IMR-90 (cell line): ENCODE measurements around the gene PRKN. TPM values are rescaled to one million over a fixed set of nuclear protein-coding genes. Genes with fewer than 3 reads are reported as not detected.

Experiments used
- ATAC-seq: fragments of 200-7000 bp; cut with Tn5 transposase; 2 replicates; pipeline ENCODE4 v1.9.1; 2020; ENCODE audit warnings: low read depth, mild to moderate bottlenecking, moderate library complexity
- BruUV-seq: library from RNA; stranded (reverse); fragments of 400-500 nt; replicated peaks from 2 replicates; lab custom pipeline; 2021; lab: Mats Ljungman, UMichigan
- CTCF ChIA-PET: fragments of 300-600 bp; formaldehyde crosslinking; extraction: SDS; loops from one replicate; lab custom pipeline; 2021; ENCODE audit warnings: antibody characterized with exemption; lab: Yijun Ruan, JAX
- POLR2A ChIA-PET: fragments of 300-600 bp; sonication (Branson Sonifier 250); formaldehyde crosslinking; loops from one replicate; lab custom pipeline; 2022; ENCODE audit warnings: antibody characterized with exemption; ENCODE audit not compliant: unreplicated experiment; lab: Charles Lee
- DNase-seq: peaks from one replicate; pipeline ENCODE4 v3.0.0; 2013
- H2AFZ ChIP-seq: replicated peaks from 2 replicates; pipeline ENCODE3; 2013; ENCODE audit warnings: low read length, mild to moderate bottlenecking; ENCODE audit not compliant: poor library complexity
- H2AK5ac ChIP-seq: 2 replicates; pipeline ENCODE4 v1.6.1; 2013; ENCODE audit warnings: low read depth, low read length, inconsistent platforms
- H2AK9ac ChIP-seq: replicated peaks from 2 replicates; pipeline ENCODE3; 2013; ENCODE audit warnings: mild to moderate bottlenecking, low read depth, low read length, moderate library complexity; ENCODE audit not compliant: poor library complexity
- H2BK120ac ChIP-seq: 2 replicates; pipeline ENCODE4 v1.6.1; 2013; ENCODE audit warnings: low read depth, low read length, inconsistent platforms
- H2BK15ac ChIP-seq: 3 replicates; pipeline ENCODE4 v1.6.1; 2013; ENCODE audit warnings: low read depth, low read length, inconsistent platforms
- H2BK20ac ChIP-seq: 2 replicates; pipeline ENCODE4 v1.6.1; 2013; ENCODE audit warnings: low read depth, mild to moderate bottlenecking, inconsistent platforms, low read length, moderate library complexity
- H2BK5ac ChIP-seq: 2 replicates; pipeline ENCODE4 v1.6.1; 2013; ENCODE audit warnings: mild to moderate bottlenecking, low read depth, low read length, inconsistent platforms; ENCODE audit not compliant: poor library complexity, severe bottlenecking
- H3K14ac ChIP-seq: replicated peaks from 2 replicates; pipeline ENCODE4 v1.6.1; 2013; ENCODE audit warnings: low read depth, low read length, inconsistent platforms
- H3K18ac ChIP-seq: 2 replicates; pipeline ENCODE4 v1.6.1; 2013; ENCODE audit warnings: low read depth, low read length, control low read depth
- H3K23ac ChIP-seq: 2 replicates; pipeline ENCODE4 v1.6.1; 2013; ENCODE audit warnings: low read depth, low read length, inconsistent platforms
- H3K27ac ChIP-seq: 2 replicates; pipeline ENCODE4 v1.5.1; 2013; ENCODE audit warnings: mild to moderate bottlenecking, control low read depth, low read length; ENCODE audit not compliant: insufficient read depth
- H3K27me3 ChIP-seq: 2 replicates; pipeline ENCODE4 v1.6.1; 2013; ENCODE audit warnings: low read length; ENCODE audit not compliant: control insufficient read depth, insufficient read depth
- H3K36me3 ChIP-seq: 2 replicates; pipeline ENCODE4 v1.6.1; 2013; ENCODE audit warnings: low read length, mixed read lengths; ENCODE audit not compliant: control insufficient read depth, insufficient read depth
- H3K4ac ChIP-seq: 2 replicates; pipeline ENCODE4 v1.6.1; 2013; ENCODE audit warnings: low read depth, low read length, inconsistent platforms
- H3K4me1 ChIP-seq: 2 replicates; pipeline ENCODE4 v1.6.1; 2013; ENCODE audit warnings: low read length, mixed read lengths; ENCODE audit not compliant: control insufficient read depth, insufficient read depth
- H3K4me2 ChIP-seq: 2 replicates; pipeline ENCODE4 v1.6.1; 2013; ENCODE audit warnings: low read depth, mild to moderate bottlenecking, control low read depth, low read length, moderate library complexity
- H3K4me3 ChIP-seq: 2 replicates; pipeline ENCODE4 v1.5.1; 2013; ENCODE audit warnings: low read depth, mild to moderate bottlenecking, control low read depth, low read length, moderate library complexity; ENCODE audit not compliant: insufficient read depth
- H3K56ac ChIP-seq: 2 replicates; pipeline ENCODE4 v1.6.1; 2013; ENCODE audit warnings: low read length, inconsistent platforms; ENCODE audit not compliant: insufficient read depth; ENCODE audit errors: extremely low read depth
- H3K79me1 ChIP-seq, 2 experiments: 2 replicates each; pipeline ENCODE4 v1.6.1; 2013; ENCODE audit warnings: low read length in 2 of 2, inconsistent platforms in 1 of 2, low read depth in 1 of 2
- H3K9ac ChIP-seq: 2 replicates; pipeline ENCODE4 v1.6.1; 2013; ENCODE audit warnings: low read depth, low read length, control low read depth
- H3K9me1 ChIP-seq: 2 replicates; pipeline ENCODE4 v1.6.1; 2013; ENCODE audit warnings: low read length, inconsistent platforms; ENCODE audit not compliant: insufficient read depth
- H3K9me3 ChIP-seq: 2 replicates; pipeline ENCODE4 v1.6.1; 2013; ENCODE audit warnings: low read length; ENCODE audit not compliant: control insufficient read depth, insufficient read depth
- H4K20me1 ChIP-seq: 2 replicates; pipeline ENCODE4 v1.6.1; 2013; ENCODE audit warnings: low read length, inconsistent platforms; ENCODE audit not compliant: insufficient read depth
- H4K5ac ChIP-seq: 2 replicates; pipeline ENCODE4 v1.6.1; 2013; ENCODE audit warnings: mild to moderate bottlenecking, low read depth, low read length, control low read depth
- H4K8ac ChIP-seq, 2 experiments: 2 replicates each; pipeline ENCODE4 v1.6.1; 2013; ENCODE audit warnings: low read depth in 2 of 2, low read length in 2 of 2, control low read depth in 1 of 2, inconsistent platforms in 1 of 2
- H4K91ac ChIP-seq: 2 replicates; pipeline ENCODE4 v1.6.1; 2013; ENCODE audit warnings: low read depth, low read length, inconsistent platforms; ENCODE audit not compliant: insufficient read depth
- BHLHE40 ChIP-seq: fragments of 150-350 bp; IDR thresholded peaks from 2 replicates; pipeline ENCODE4 v1.6.1; 2016; ENCODE audit warnings: mild to moderate bottlenecking, low read depth, low read length
- CEBPB ChIP-seq: IDR thresholded peaks from 2 replicates; pipeline ENCODE4 v1.6.1; 2012; ENCODE audit warnings: low read depth, low read length, improper control_type of control experiment
- CHD1 ChIP-seq: IDR thresholded peaks from 2 replicates; pipeline ENCODE4 v1.6.1; 2012; ENCODE audit warnings: low read depth, low read length, improper control_type of control experiment
- FOS ChIP-seq: fragments of 150-350 bp; IDR thresholded peaks from 2 replicates; pipeline ENCODE4 v1.6.1; 2016; ENCODE audit warnings: low read depth, low read length
- MAFK ChIP-seq: IDR thresholded peaks from 2 replicates; pipeline ENCODE4 v1.6.1; 2012; ENCODE audit warnings: low read depth, low read length, improper control_type of control experiment
- MAZ ChIP-seq: IDR thresholded peaks from 2 replicates; pipeline ENCODE4 v1.6.1; 2012; ENCODE audit warnings: low read depth, mild to moderate bottlenecking, low read length, improper control_type of control experiment, moderate library complexity, borderline replicate concordance
- MXI1 ChIP-seq: IDR thresholded peaks from 2 replicates; pipeline ENCODE4 v1.6.1; 2012; ENCODE audit warnings: low read depth, mild to moderate bottlenecking, low read length, moderate library complexity, borderline replicate concordance
- NFE2L2 ChIP-seq: fragments of 150-350 bp; IDR thresholded peaks from 2 replicates; pipeline ENCODE4 v1.6.1; 2016; ENCODE audit warnings: low read depth, mild to moderate bottlenecking, low read length
- POLR2A ChIP-seq: IDR thresholded peaks from 2 replicates; pipeline ENCODE4 v1.6.1; 2012; ENCODE audit warnings: mild to moderate bottlenecking, low read depth, low read length
- RAD21 ChIP-seq: IDR thresholded peaks from 2 replicates; pipeline ENCODE4 v1.6.1; 2012; ENCODE audit warnings: low read length, improper control_type of control experiment
- RCOR1 ChIP-seq: IDR thresholded peaks from 2 replicates; pipeline ENCODE4 v1.6.1; 2012; ENCODE audit warnings: mild to moderate bottlenecking, low read length, improper control_type of control experiment; ENCODE audit not compliant: insufficient replicate concordance
- RFX5 ChIP-seq: IDR thresholded peaks from 2 replicates; pipeline ENCODE4 v1.8.0; 2012; ENCODE audit warnings: low read depth, mild to moderate bottlenecking, low read length, moderate library complexity
- SMC3 ChIP-seq: fragments of 150-350 bp; IDR thresholded peaks from 2 replicates; pipeline ENCODE4 v1.6.1; 2016; ENCODE audit warnings: low read depth, mild to moderate bottlenecking, antibody characterized with exemption, low read length, moderate library complexity
- WGBS, 2 experiments: methylation state at CpG; one replicate each; pipeline versions ENCODE4 v1.1.5 to v1.1.7; 2013; ENCODE audit warnings: missing lambda C conversion rate in 2 of 2; ENCODE audit not compliant: insufficient read length in 1 of 2; ENCODE audit errors: extremely low coverage in 2 of 2; 5-methylcytosine and 5-hydroxymethylcytosine counted together
- dilution Hi-C: fragments of 300-500 bp; cut with HindIII; formaldehyde crosslinking; loops from one replicate; pipeline ENCODE4 v1.14.3; 2018; ENCODE audit warnings: low sequenced_read_pairs; ENCODE audit not compliant: unreplicated experiment
- in situ Hi-C: fragments of 300-500 bp; cut with MboI; formaldehyde crosslinking; loops from 3 replicates; pipeline ENCODE4 v1.14.3; 2019; ENCODE audit warnings: low sequenced_read_pairs, inconsistent platforms, mixed read lengths
- intact Hi-C: fragments of 100-400 bp; cut with micrococcal nuclease; formaldehyde crosslinking; loops from 2 replicates; pipeline ENCODE4 v1.10.0; 2022
- polyA plus RNA-seq, 3 experiments: library from polyadenylated mRNA; depleted of rRNA; stranded (reverse); fragments of >200 nt; gene quantifications; 2 replicates each; pipeline ENCODE4 v1.2.3, GENCODE V29; 2012; ENCODE audit warnings: low replicate concordance in 1 of 3
- total RNA-seq: library from RNA; depleted of rRNA; stranded (reverse); fragments of >200 nt; gene quantifications from 2 replicates; pipeline ENCODE4 v1.2.3, GENCODE V29; 2012
- TF ChIP-seq, protein P1 (sequence below): fragments of 150-350 bp; IDR thresholded peaks from 2 replicates; pipeline ENCODE4 v1.6.1; 2017; ENCODE audit warnings: mild to moderate bottlenecking, antibody characterized with exemption, low read length, low read depth
- TF ChIP-seq, protein P2 (sequence below): fragments of 150-350 bp; IDR thresholded peaks from 2 replicates; pipeline ENCODE4 v1.6.1; 2016; ENCODE audit warnings: low read depth, mild to moderate bottlenecking, low read length, moderate library complexity, borderline replicate concordance
- TF ChIP-seq, protein P3 (sequence below): conservative IDR thresholded peaks from 2 replicates; pipeline ENCODE4 v1.5.1; 2012; ENCODE audit warnings: mild to moderate bottlenecking, low read depth, low read length, improper control_type of control experiment

Gene PRKN
- total and polyA plus RNA-seq, 2 of the 4 experiments (the other 2 are of a cell fraction), result 0.15 to 0.18 TPM

DNA sequence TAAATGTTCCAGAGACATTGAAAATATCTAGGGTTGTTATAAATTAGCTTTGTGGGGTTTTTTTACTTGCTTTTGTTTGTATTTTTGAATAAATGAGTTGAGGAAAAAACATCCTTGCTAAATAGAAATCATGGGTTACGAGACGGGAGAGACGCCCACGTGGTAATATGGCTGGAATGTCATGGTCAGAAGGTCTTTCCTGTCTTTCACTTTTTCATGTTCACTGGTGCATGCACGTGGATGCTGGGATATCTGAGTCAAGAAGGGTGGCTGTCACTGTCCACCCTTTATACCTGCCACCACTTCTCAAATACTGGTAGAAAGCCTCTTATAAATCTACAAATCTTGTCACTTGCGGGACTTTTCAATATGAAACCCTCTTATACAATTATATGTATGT, 1195.0 kb downstream of the PRKN start:
- H3K36me3 ChIP-seq, result no peaks in the 10 kb centered on the region
- no peak overlapping the region for H2AK5ac ChIP-seq
- H3K56ac ChIP-seq, result no peak overlapping the region
- no peak overlapping the region for H2AK9ac ChIP-seq
- DNase-seq (no peak), ATAC-seq (no peak)
- no peak overlapping the region for H4K5ac ChIP-seq
- no peak overlapping the region for H3K18ac ChIP-seq
- H3K9ac ChIP-seq, result no peak overlapping the region
- H3K27ac ChIP-seq, result no peak overlapping the region
- H4K8ac ChIP-seq, result no peak overlapping the region
- no peak overlapping the region for H3K4me2 ChIP-seq
- WGBS, 2 experiments, result no CpG with 5 or more reads among the region's 6 CpGs
- no peak for TF ChIP-seq CHD1
- TF ChIP-seq MAFK, result no peak
- no peak for TF ChIP-seq FOS
- TF ChIP-seq RAD21, result no peak
- TF ChIP-seq, protein P1, sequence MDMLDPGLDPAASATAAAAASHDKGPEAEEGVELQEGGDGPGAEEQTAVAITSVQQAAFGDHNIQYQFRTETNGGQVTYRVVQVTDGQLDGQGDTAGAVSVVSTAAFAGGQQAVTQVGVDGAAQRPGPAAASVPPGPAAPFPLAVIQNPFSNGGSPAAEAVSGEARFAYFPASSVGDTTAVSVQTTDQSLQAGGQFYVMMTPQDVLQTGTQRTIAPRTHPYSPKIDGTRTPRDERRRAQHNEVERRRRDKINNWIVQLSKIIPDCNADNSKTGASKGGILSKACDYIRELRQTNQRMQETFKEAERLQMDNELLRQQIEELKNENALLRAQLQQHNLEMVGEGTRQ, result no peak
- TF ChIP-seq CEBPB, result no peak
- TF ChIP-seq, protein P2, sequence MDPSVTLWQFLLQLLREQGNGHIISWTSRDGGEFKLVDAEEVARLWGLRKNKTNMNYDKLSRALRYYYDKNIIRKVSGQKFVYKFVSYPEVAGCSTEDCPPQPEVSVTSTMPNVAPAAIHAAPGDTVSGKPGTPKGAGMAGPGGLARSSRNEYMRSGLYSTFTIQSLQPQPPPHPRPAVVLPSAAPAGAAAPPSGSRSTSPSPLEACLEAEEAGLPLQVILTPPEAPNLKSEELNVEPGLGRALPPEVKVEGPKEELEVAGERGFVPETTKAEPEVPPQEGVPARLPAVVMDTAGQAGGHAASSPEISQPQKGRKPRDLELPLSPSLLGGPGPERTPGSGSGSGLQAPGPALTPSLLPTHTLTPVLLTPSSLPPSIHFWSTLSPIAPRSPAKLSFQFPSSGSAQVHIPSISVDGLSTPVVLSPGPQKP, result no peak
- no peak for TF ChIP-seq RFX5
- TF ChIP-seq MXI1, result no peak
- no peak for TF ChIP-seq NFE2L2
- TF ChIP-seq SMC3, result no peak
- no peak for TF ChIP-seq BHLHE40
- no peak for TF ChIP-seq MAZ
- TF ChIP-seq, protein P3, sequence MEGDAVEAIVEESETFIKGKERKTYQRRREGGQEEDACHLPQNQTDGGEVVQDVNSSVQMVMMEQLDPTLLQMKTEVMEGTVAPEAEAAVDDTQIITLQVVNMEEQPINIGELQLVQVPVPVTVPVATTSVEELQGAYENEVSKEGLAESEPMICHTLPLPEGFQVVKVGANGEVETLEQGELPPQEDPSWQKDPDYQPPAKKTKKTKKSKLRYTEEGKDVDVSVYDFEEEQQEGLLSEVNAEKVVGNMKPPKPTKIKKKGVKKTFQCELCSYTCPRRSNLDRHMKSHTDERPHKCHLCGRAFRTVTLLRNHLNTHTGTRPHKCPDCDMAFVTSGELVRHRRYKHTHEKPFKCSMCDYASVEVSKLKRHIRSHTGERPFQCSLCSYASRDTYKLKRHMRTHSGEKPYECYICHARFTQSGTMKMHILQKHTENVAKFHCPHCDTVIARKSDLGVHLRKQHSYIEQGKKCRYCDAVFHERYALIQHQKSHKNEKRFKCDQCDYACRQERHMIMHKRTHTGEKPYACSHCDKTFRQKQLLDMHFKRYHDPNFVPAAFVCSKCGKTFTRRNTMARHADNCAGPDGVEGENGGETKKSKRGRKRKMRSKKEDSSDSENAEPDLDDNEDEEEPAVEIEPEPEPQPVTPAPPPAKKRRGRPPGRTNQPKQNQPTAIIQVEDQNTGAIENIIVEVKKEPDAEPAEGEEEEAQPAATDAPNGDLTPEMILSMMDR, result no peak
- no peak for TF ChIP-seq POLR2A
- no peak for TF ChIP-seq RCOR1
- H3K23ac ChIP-seq, result no peak overlapping the region
- ChIA-PET POLR2A (no interaction called here), CTCF (no interaction called here)
- H3K14ac ChIP-seq, result no peak overlapping the region
- H4K91ac ChIP-seq, result no peak overlapping the region
- H3K9me3 ChIP-seq, result peaks cover 19% of the 10 kb centered on the region
- no peak overlapping the region for H2BK120ac ChIP-seq
- no peak overlapping the region for H2BK5ac ChIP-seq
- H3K27me3 ChIP-seq, result no peaks in the 10 kb centered on the region
- intact Hi-C loops, result no loop called here
- no peaks in the 10 kb centered on the region for H4K20me1 ChIP-seq
- H2BK20ac ChIP-seq, result no peak overlapping the region
- no peaks in the 10 kb centered on the region for H3K79me1 ChIP-seq
- no peak overlapping the region for H2BK15ac ChIP-seq
- H3K4me1 ChIP-seq, result no peaks in the 10 kb centered on the region
- no peak overlapping the region for H3K4me3 ChIP-seq
- dilution Hi-C loops, result no loop called here
- in situ Hi-C loops, result no loop called here
- H3K9me1 ChIP-seq, result no peaks in the 10 kb centered on the region
- H2AFZ ChIP-seq, result no peak overlapping the region
- BruUV-seq, result no TSS peak
- H3K4ac ChIP-seq, result no peak overlapping the region
